ENCODE data around the gene LGMN.

Gene LGMN

GRCh38 chr14:92670643-92671366, 77.6 kb downstream of the LGMN start:
- Histone ChIP-seq H3K4me3 (ENCODE audit: insufficient read length, low read depth) (no peak overlapping the region), H3K9me3 (ENCODE audit: insufficient read depth, low read length) (no peaks in the 10 kb centered on the region), H3K27me3 (ENCODE audit: insufficient read depth, insufficient read length) (no peaks in the 10 kb centered on the region), H3K4me1 (ENCODE audit: insufficient read depth, insufficient read length) (peaks cover 2% of the 10 kb centered on the region), H3K36me3 (ENCODE audit: insufficient read depth, insufficient read length, low read length) (no peaks in the 10 kb centered on the region), H3K9ac (ENCODE audit: insufficient read length, low read depth) (no peak overlapping the region)
- TF ChIP-seq ZNF274 (IDR thresholded peaks at IDR 0.05; ENCODE audit: low read depth, low read length) (no peak), YY1 (IDR thresholded peaks at IDR 0.05; ENCODE audit: insufficient read depth, insufficient read length) (no peak), SUZ12 (IDR thresholded peaks at IDR 0.05; ENCODE audit: extremely low read depth, insufficient read depth, insufficient read length) (no peak)
- no peak for DNase-seq (ENCODE audit: low read depth, low spot score)

GRCh38 chr14:92670160-92670559, 78.3 kb downstream of the LGMN start:
- Histone ChIP-seq H3K4me3 (ENCODE audit: insufficient read length, low read depth) (no peak overlapping the region), H3K4me1 (ENCODE audit: insufficient read depth, insufficient read length) (no peaks in the 10 kb centered on the region), H3K9me3 (ENCODE audit: insufficient read depth, low read length) (no peaks in the 10 kb centered on the region), H3K9ac (ENCODE audit: insufficient read length, low read depth) (no peak overlapping the region), H3K27me3 (ENCODE audit: insufficient read depth, insufficient read length) (no peaks in the 10 kb centered on the region), H3K36me3 (ENCODE audit: insufficient read depth, insufficient read length, low read length) (no peaks in the 10 kb centered on the region)
- DNase-seq (ENCODE audit: low read depth, low spot score) = no peak
- no peak for TF ChIP-seq YY1 (IDR thresholded peaks at IDR 0.05; ENCODE audit: insufficient read depth, insufficient read length)
- TF ChIP-seq ZNF274 (IDR thresholded peaks at IDR 0.05; ENCODE audit: low read depth, low read length) = no peak
- no peak for TF ChIP-seq SUZ12 (IDR thresholded peaks at IDR 0.05; ENCODE audit: extremely low read depth, insufficient read depth, insufficient read length)

- no peak overlapping the region for H3K9ac ChIP-seq (ENCODE audit: insufficient read length, low read depth)
- DNase-seq (ENCODE audit: low read depth, low spot score) = no peak
- TF ChIP-seq ZNF274 (IDR thresholded peaks at IDR 0.05; ENCODE audit: low read depth, low read length) (no peak), SUZ12 (IDR thresholded peaks at IDR 0.05; ENCODE audit: extremely low read depth, insufficient read depth, insufficient read length) (no peak), YY1 (IDR thresholded peaks at IDR 0.05; ENCODE audit: insufficient read depth, insufficient read length) (no peak)
- no peaks in the 10 kb centered on the region for H3K4me1 ChIP-seq (ENCODE audit: insufficient read depth, insufficient read length)
- no peaks in the 10 kb centered on the region for H3K27me3 ChIP-seq (ENCODE audit: insufficient read depth, insufficient read length)
- H3K4me3 ChIP-seq (ENCODE audit: insufficient read length, low read depth) = no peak overlapping the region
- H3K36me3 ChIP-seq (ENCODE audit: insufficient read depth, insufficient read length, low read length) = no peaks in the 10 kb centered on the region
- no peaks in the 10 kb centered on the region for H3K9me3 ChIP-seq (ENCODE audit: insufficient read depth, low read length)
These were observed 80.0 kb downstream of the LGMN start for GRCh38 chr14:92668276-92668973.

- no peak for DNase-seq (ENCODE audit: low read depth, low spot score)
- H3K4me3 ChIP-seq (ENCODE audit: insufficient read length, low read depth) = no peak overlapping the region
- peaks cover 5% of the 10 kb centered on the region for H3K4me1 ChIP-seq (ENCODE audit: insufficient read depth, insufficient read length)
- H3K9ac ChIP-seq (ENCODE audit: insufficient read length, low read depth) = no peak overlapping the region
- H3K9me3 ChIP-seq (ENCODE audit: insufficient read depth, low read length) = no peaks in the 10 kb centered on the region
- TF ChIP-seq SUZ12 (IDR thresholded peaks at IDR 0.05; ENCODE audit: extremely low read depth, insufficient read depth, insufficient read length) = no peak
- TF ChIP-seq ZNF274 (IDR thresholded peaks at IDR 0.05; ENCODE audit: low read depth, low read length) = no peak
- TF ChIP-seq YY1 (IDR thresholded peaks at IDR 0.05; ENCODE audit: insufficient read depth, insufficient read length) = no peak
- no peaks in the 10 kb centered on the region for H3K27me3 ChIP-seq (ENCODE audit: insufficient read depth, insufficient read length)
- peaks cover under 1% of the 10 kb centered on the region for H3K36me3 ChIP-seq (ENCODE audit: insufficient read depth, insufficient read length, low read length)
These were observed 82.2 kb downstream of the LGMN start for GRCh38 chr14:92666251-92666650.

- no peaks in the 10 kb centered on the region for H3K9me3 ChIP-seq (ENCODE audit: insufficient read depth, low read length)
- H3K4me1 ChIP-seq (ENCODE audit: insufficient read depth, insufficient read length) = peaks cover 5% of the 10 kb centered on the region
- DNase-seq (ENCODE audit: low read depth, low spot score) = no peak
- no peaks in the 10 kb centered on the region for H3K27me3 ChIP-seq (ENCODE audit: insufficient read depth, insufficient read length)
- TF ChIP-seq SUZ12 (IDR thresholded peaks at IDR 0.05; ENCODE audit: extremely low read depth, insufficient read depth, insufficient read length) (no peak), YY1 (IDR thresholded peaks at IDR 0.05; ENCODE audit: insufficient read depth, insufficient read length) (no peak), ZNF274 (IDR thresholded peaks at IDR 0.05; ENCODE audit: low read depth, low read length) (no peak)
- H3K9ac ChIP-seq (ENCODE audit: insufficient read length, low read depth) = no peak overlapping the region
- no peak overlapping the region for H3K4me3 ChIP-seq (ENCODE audit: insufficient read length, low read depth)
- peaks cover 6% of the 10 kb centered on the region for H3K36me3 ChIP-seq (ENCODE audit: insufficient read depth, insufficient read length, low read length)
These were observed 82.7 kb downstream of the LGMN start for GRCh38 chr14:92665661-92666110.

GRCh38 chr14:92663049-92663448, 85.4 kb downstream of the LGMN start:
- Histone ChIP-seq H3K4me1 (ENCODE audit: insufficient read depth, insufficient read length) (peaks cover 5% of the 10 kb centered on the region), H3K4me3 (ENCODE audit: insufficient read length, low read depth) (no peak overlapping the region), H3K27me3 (ENCODE audit: insufficient read depth, insufficient read length) (no peaks in the 10 kb centered on the region), H3K36me3 (ENCODE audit: insufficient read depth, insufficient read length, low read length) (peaks cover 23% of the 10 kb centered on the region), H3K9ac (ENCODE audit: insufficient read length, low read depth) (no peak overlapping the region), H3K9me3 (ENCODE audit: insufficient read depth, low read length) (no peaks in the 10 kb centered on the region)
- TF ChIP-seq SUZ12 (IDR thresholded peaks at IDR 0.05; ENCODE audit: extremely low read depth, insufficient read depth, insufficient read length) = no peak
- no peak for TF ChIP-seq ZNF274 (IDR thresholded peaks at IDR 0.05; ENCODE audit: low read depth, low read length)
- no peak for TF ChIP-seq YY1 (IDR thresholded peaks at IDR 0.05; ENCODE audit: insufficient read depth, insufficient read length)
- no peak for DNase-seq (ENCODE audit: low read depth, low spot score)

GRCh38 chr14:92660571-92660970, 87.9 kb downstream of the LGMN start:
- H3K4me1 ChIP-seq (ENCODE audit: insufficient read depth, insufficient read length) = peaks cover 7% of the 10 kb centered on the region
- no peak for TF ChIP-seq SUZ12 (IDR thresholded peaks at IDR 0.05; ENCODE audit: extremely low read depth, insufficient read depth, insufficient read length)
- no peak for TF ChIP-seq YY1 (IDR thresholded peaks at IDR 0.05; ENCODE audit: insufficient read depth, insufficient read length)
- no peak for TF ChIP-seq ZNF274 (IDR thresholded peaks at IDR 0.05; ENCODE audit: low read depth, low read length)
- H3K36me3 ChIP-seq (ENCODE audit: insufficient read depth, insufficient read length, low read length) = peaks cover 24% of the 10 kb centered on the region
- no peaks in the 10 kb centered on the region for H3K9me3 ChIP-seq (ENCODE audit: insufficient read depth, low read length)
- DNase-seq (ENCODE audit: low read depth, low spot score) = no peak
- H3K9ac ChIP-seq (ENCODE audit: insufficient read length, low read depth) = no peak overlapping the region
- H3K27me3 ChIP-seq (ENCODE audit: insufficient read depth, insufficient read length) = no peaks in the 10 kb centered on the region
- H3K4me3 ChIP-seq (ENCODE audit: insufficient read length, low read depth) = no peak overlapping the region

Data from NT2/D1 (cell line).